Glutamatergic neuron (in vitro differentiated cells): ENCODE measurements around the gene CNRIP1. TPM values are rescaled to one million over a fixed set of nuclear protein-coding genes. Genes with fewer than 3 reads are reported as not detected.

ENCODE experiments used
- DNase-seq: peaks from one replicate; pipeline ENCODE4 v3.0.0; 2022
- H3K27ac Mint-ChIP-seq: one replicate; pipeline ENCODE4 v1.8.0; 2020; ENCODE audit warnings: mild to moderate bottlenecking, mixed read lengths, inconsistent platforms; ENCODE audit not compliant: unreplicated experiment
- H3K27me3 Mint-ChIP-seq: one replicate; pipeline ENCODE4 v1.8.0; 2020; ENCODE audit warnings: mild to moderate bottlenecking, moderate library complexity, mixed read lengths, inconsistent platforms; ENCODE audit not compliant: unreplicated experiment
- H3K36me3 Mint-ChIP-seq: one replicate; pipeline ENCODE4 v1.8.0; 2020; ENCODE audit warnings: mild to moderate bottlenecking, mixed read lengths, inconsistent platforms; ENCODE audit not compliant: unreplicated experiment
- H3K4me1 Mint-ChIP-seq: one replicate; pipeline ENCODE4 v1.8.0; 2020; ENCODE audit warnings: mild to moderate bottlenecking, low read depth, mixed read lengths, inconsistent platforms; ENCODE audit not compliant: unreplicated experiment
- H3K4me3 Mint-ChIP-seq: one replicate; pipeline ENCODE4 v1.8.0; 2020; ENCODE audit warnings: mild to moderate bottlenecking, mixed read lengths, inconsistent platforms; ENCODE audit not compliant: unreplicated experiment
- H3K9me3 Mint-ChIP-seq: one replicate; pipeline ENCODE4 v1.8.0; 2020; ENCODE audit warnings: mild to moderate bottlenecking, moderate library complexity, mixed read lengths, inconsistent platforms; ENCODE audit not compliant: unreplicated experiment
- CTCF ChIP-seq: fragments of 200-600 bp; sonication (generic); IDR thresholded peaks from one replicate; pipeline ENCODE4 v1.5.0; 2021; ENCODE audit not compliant: partially characterized antibody, unreplicated experiment
- total RNA-seq: library from RNA; stranded (reverse); fragmentation: NEBNext Ultra II Directional; extraction: Animal tissue kit (Norgen Biotek cat#: 25700); gene quantifications from one replicate; pipeline ENCODE4 v1.2.1, GENCODE V29; 2021; ENCODE audit not compliant: unreplicated experiment

CNRIP1 gene
- total RNA-seq, 1 donor from 2014 or later: 28.0 TPM

- TF ChIP-seq CTCF: no peak
Observed at GRCh38 chr2:68252400-68253218, 67.1 kb downstream of the CNRIP1 start, which contains the start of gene PPP3R1. Gene PPP3R1, minus strand, starts transcription at chr2:68252532. Its CDS starts 405 bp downstream, at chr2:68252127.

GRCh38 chr2:68251855-68252399 lies 67.8 kb downstream of the CNRIP1 start:
- no peaks in the 10 kb centered on the region for H3K36me3 Mint-ChIP-seq
- peaks cover 11% of the 10 kb centered on the region for H3K27me3 Mint-ChIP-seq
- peak overlapping the region; percentile 63 for H3K27ac Mint-ChIP-seq
- H3K9me3 Mint-ChIP-seq: peaks cover 9% of the 10 kb centered on the region
- peak; percentile 67 for DNase-seq
- TF ChIP-seq CTCF: no peak
- peak overlapping the region; percentile 79 for H3K4me3 Mint-ChIP-seq
- H3K4me1 Mint-ChIP-seq: peaks cover 9% of the 10 kb centered on the region

More at GRCh38 chr2:68252400-68253218, 67.1 kb downstream of the CNRIP1 start, which contains the start of gene PPP3R1:
- peaks cover 11% of the 10 kb centered on the region for H3K27me3 Mint-ChIP-seq
- DNase-seq: peak; percentile 96
- H3K27ac Mint-ChIP-seq: peak within 1 kb of the TSS; percentile 85
- no peaks in the 10 kb centered on the region for H3K36me3 Mint-ChIP-seq
- peak within 1 kb of the TSS; percentile 88 for H3K4me3 Mint-ChIP-seq
- peaks cover 9% of the 10 kb centered on the region for H3K4me1 Mint-ChIP-seq
- peaks cover 9% of the 10 kb centered on the region for H3K9me3 Mint-ChIP-seq

GRCh38 chr2:68251187-68251854 lies 68.4 kb downstream of the CNRIP1 start:
- peak; percentile 79 for TF ChIP-seq CTCF
- Mint-ChIP-seq H3K4me1 (peaks cover 9% of the 10 kb centered on the region), H3K27me3 (peaks cover 11% of the 10 kb centered on the region), H3K9me3 (peaks cover 9% of the 10 kb centered on the region), H3K36me3 (no peaks in the 10 kb centered on the region), H3K27ac (peak overlapping the region; percentile 85), H3K4me3 (peak overlapping the region; percentile 88)
- DNase-seq: peak; percentile 63

- Mint-ChIP-seq H3K27ac (peak overlapping the region; percentile 85), H3K9me3 (peaks cover 9% of the 10 kb centered on the region), H3K4me3 (peak overlapping the region; percentile 88), H3K4me1 (peaks cover 9% of the 10 kb centered on the region), H3K36me3 (no peaks in the 10 kb centered on the region), H3K27me3 (peaks cover 11% of the 10 kb centered on the region)
- DNase-seq: no peak
- TF ChIP-seq CTCF: no peak
Observed at GRCh38 chr2:68250652-68251186, 69.0 kb downstream of the CNRIP1 start.
